Keratinocyte (primary cell): ENCODE measurements around the gene PROCR. TPM values are rescaled to one million over a fixed set of nuclear protein-coding genes. Genes with fewer than 3 reads are reported as not detected.
"Not testable (repeated sequence)": the region's sequence is repeated elsewhere in the genome, so short reads cannot be mapped to it uniquely, and the experiment has no call there.

ENCODE experiments used
- DNase-seq: peaks from one replicate; pipeline ENCODE4 v3.0.0-alpha.2; 2011; ENCODE audit warnings: low read depth, missing footprints, low spot score
- FAIRE-seq: peaks from 2 replicates; lab custom pipeline; 2011; peaks lifted over from hg19 to GRCh38; lab: Jason Lieb, UNC
- H2AFZ ChIP-seq: 2 replicates; pipeline ENCODE4 v1.6.0; 2012; ENCODE audit warnings: low read length, control low read depth, inconsistent platforms; ENCODE audit not compliant: control insufficient read depth
- H3K27ac ChIP-seq: 2 replicates; pipeline ENCODE4 v1.5.1; 2011; ENCODE audit warnings: low read length; ENCODE audit not compliant: control insufficient read depth, insufficient read depth
- H3K27me3 ChIP-seq: 3 replicates; pipeline ENCODE4 v1.6.0; 2011; ENCODE audit warnings: low read length; ENCODE audit not compliant: control insufficient read depth, insufficient read depth; ENCODE audit errors: extremely low read depth
- H3K36me3 ChIP-seq, 2 experiments: 2 replicates in 1 of 2; 3 replicates in 1 of 2; pipeline ENCODE4 v1.5.1; 2011; ENCODE audit warnings: low read length in 2 of 2, mild to moderate bottlenecking in 1 of 2; ENCODE audit not compliant: control insufficient read depth in 2 of 2, insufficient read depth in 2 of 2; ENCODE audit errors: extremely low read depth in 1 of 2
- H3K4me1 ChIP-seq: 3 replicates; pipeline ENCODE4 v1.5.1; 2011; ENCODE audit warnings: low read length; ENCODE audit not compliant: control insufficient read depth, insufficient read depth; ENCODE audit errors: extremely low read depth
- H3K4me2 ChIP-seq: 3 replicates; pipeline ENCODE4 v1.6.0; 2011; ENCODE audit warnings: low read depth, low read length; ENCODE audit not compliant: control insufficient read depth, insufficient read depth; ENCODE audit errors: extremely low read depth
- H3K4me3 ChIP-seq, 3 experiments: fragments of 200-600 bp in 1 of 3; sonication (generic) in 1 of 3; 2 replicates in 2 of 3; 3 replicates in 1 of 3; pipeline ENCODE4 v1.5.1; 2011 to 2016; ENCODE audit warnings: low read length in 3 of 3, mild to moderate bottlenecking in 3 of 3, control low read depth in 2 of 3, inconsistent platforms in 1 of 3, low read depth in 1 of 3, mixed read lengths in 1 of 3, mixed run types in 1 of 3, moderate library complexity in 1 of 3; ENCODE audit not compliant: control insufficient read depth in 2 of 3, insufficient read depth in 2 of 3; ENCODE audit errors: extremely low read depth in 1 of 3
- H3K79me2 ChIP-seq: 2 replicates; pipeline ENCODE4 v1.6.0; 2012; ENCODE audit warnings: low read length; ENCODE audit not compliant: control insufficient read depth, insufficient read depth
- H3K9ac ChIP-seq: 3 replicates; pipeline ENCODE4 v1.6.0; 2011; ENCODE audit warnings: low read length; ENCODE audit not compliant: control insufficient read depth, insufficient read depth; ENCODE audit errors: extremely low read depth
- H3K9me1 ChIP-seq: 3 replicates; pipeline ENCODE4 v1.6.0; 2011; ENCODE audit warnings: low read length; ENCODE audit not compliant: control insufficient read depth, insufficient read depth; ENCODE audit errors: extremely low read depth
- H3K9me3 ChIP-seq: 2 replicates; pipeline ENCODE4 v1.5.1; 2012; ENCODE audit warnings: low read depth, low read length; ENCODE audit not compliant: control insufficient read depth
- H4K20me1 ChIP-seq: 3 replicates; pipeline ENCODE4 v1.6.0; 2011; ENCODE audit warnings: low read length; ENCODE audit not compliant: control insufficient read depth, insufficient read depth; ENCODE audit errors: extremely low read depth
- CTCF ChIP-seq, 3 experiments: IDR thresholded peaks in 1 of 3; conservative IDR thresholded peaks in 1 of 3; optimal IDR thresholded peaks in 1 of 3; 2 replicates in 2 of 3; 3 replicates in 1 of 3; pipeline versions ENCODE3 to v1.5.1; 2011; ENCODE audit warnings: low read length in 3 of 3, mild to moderate bottlenecking in 3 of 3, moderate library complexity in 2 of 3, control low read depth in 1 of 3, inconsistent platforms in 1 of 3; ENCODE audit not compliant: insufficient read depth in 2 of 3; ENCODE audit errors: extremely low read depth in 1 of 3
- EZH2 ChIP-seq: IDR thresholded peaks from one replicate; pipeline ENCODE4 v1.6.1; 2012; ENCODE audit warnings: inconsistent platforms, mild to moderate bottlenecking, low read length, moderate library complexity
- dilution Hi-C: fragments of 300-500 bp; cut with MboI; formaldehyde crosslinking; loops from one replicate; pipeline ENCODE4 v1.7.0; 2020; ENCODE audit warnings: low sequenced_read_pairs; ENCODE audit not compliant: extremely low pct_ligation_motif_present
- polyA plus RNA-seq, 5 experiments: library from polyadenylated mRNA; depleted of rRNA in 3 of 5; stranded (reverse) in 3 of 5; stranded (forward) in 1 of 5; unstranded in 1 of 5; fragments of >200 nt; gene quantifications; 1 replicate in 1 of 5; 2 replicates in 3 of 5; 3 replicates in 1 of 5; pipeline versions ENCODE4 v1.2.1 to v1.2.3, GENCODE V29; 2011 to 2012; ENCODE audit warnings: missing spikeins in 2 of 5, low read depth in 1 of 5, low replicate concordance in 1 of 5

Gene PROCR
- polyA plus RNA-seq, 1 donor (not counting 4 experiments of a cell fraction or from before 2014, with no cell fraction given): 74.1 TPM

DNA sequence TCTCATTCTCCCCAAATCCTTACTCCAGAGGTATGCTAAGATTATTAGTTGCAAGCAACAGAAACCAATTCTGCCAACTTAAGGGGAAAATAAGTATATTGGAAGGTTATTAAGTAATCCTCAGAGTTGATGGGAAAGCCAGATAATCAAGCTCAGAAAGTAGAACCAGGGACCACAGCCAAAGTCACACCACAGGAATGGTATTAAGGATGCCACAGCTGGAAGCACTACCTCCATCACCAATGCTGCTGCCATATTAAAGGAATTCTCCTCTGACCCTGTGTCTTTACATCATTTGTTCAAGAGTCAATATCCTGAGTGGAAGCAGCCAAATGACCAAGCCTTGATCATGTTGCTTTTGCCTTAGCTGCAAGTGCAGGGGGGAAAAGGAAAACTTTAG is 9.9 kb downstream of the PROCR start:
- no peaks in the 10 kb centered on the region for H3K27me3 ChIP-seq
- no peaks in the 10 kb centered on the region for H4K20me1 ChIP-seq
- DNase-seq (no peak), FAIRE-seq (no peak)
- no peak overlapping the region for H3K27ac ChIP-seq
- no peaks in the 10 kb centered on the region for H3K79me2 ChIP-seq
- no peak overlapping the region for H3K4me2 ChIP-seq
- peaks cover 4 to 11% of the 10 kb centered on the region in 2 experiments for H3K36me3 ChIP-seq
- no peak overlapping the region for H3K9ac ChIP-seq
- no peaks in the 10 kb centered on the region for H3K9me1 ChIP-seq
- dilution Hi-C loops: no loop called here
- no peaks in the 10 kb centered on the region for H3K4me1 ChIP-seq
- H2AFZ ChIP-seq: no peak overlapping the region
- TF ChIP-seq EZH2 (no peak), CTCF (optimal IDR thresholded peaks at IDR 0.05 in 1 of 3, IDR thresholded peaks at IDR 0.05 in 1 of 3, conservative IDR thresholded peaks at IDR 0.05 in 1 of 3; ENCODE audit: extremely low read depth in 1 of 3, insufficient read depth in 2 of 3, low read length in 3 of 3) (no peak)
- no peaks in the 10 kb centered on the region for H3K9me3 ChIP-seq
- H3K4me3 ChIP-seq: no peak overlapping the region

- H3K4me3 ChIP-seq, H3K9ac ChIP-seq, H3K4me1 ChIP-seq, H3K27me3 ChIP-seq, DNase-seq, H3K36me3 ChIP-seq, H3K4me2 ChIP-seq, H3K79me2 ChIP-seq, dilution Hi-C loops, H3K9me1 ChIP-seq, H3K9me3 ChIP-seq, H4K20me1 ChIP-seq, FAIRE-seq, H3K27ac ChIP-seq, H2AFZ ChIP-seq: not testable (repeated sequence)
These were observed 14.9 kb downstream of the PROCR start for GRCh38 chr20:35186691-35187289.
